HG03095 (cell line): ENCODE results near the gene EEFSEC.

ENCODE experiments used
- ATAC-seq: cut with Tn5 transposase; IDR thresholded peaks from one replicate; pipeline ENCODE4 v1.9.1; 2021; ENCODE audit warnings: moderate library complexity; ENCODE audit not compliant: unreplicated experiment

Gene EEFSEC

GRCh38 chr3:128381609-128382008 lies 228.3 kb downstream of the EEFSEC start:
- ATAC-seq: no peak

- ATAC-seq: no peak
Measured at GRCh38 chr3:128382221-128382807, 229.0 kb downstream of the EEFSEC start.

- ATAC-seq: no peak
Measured at GRCh38 chr3:128383316-128384235, 230.3 kb downstream of the EEFSEC start.

GRCh38 chr3:128385080-128385832 lies 232.0 kb downstream of the EEFSEC start:
- no peak for ATAC-seq

DNA sequence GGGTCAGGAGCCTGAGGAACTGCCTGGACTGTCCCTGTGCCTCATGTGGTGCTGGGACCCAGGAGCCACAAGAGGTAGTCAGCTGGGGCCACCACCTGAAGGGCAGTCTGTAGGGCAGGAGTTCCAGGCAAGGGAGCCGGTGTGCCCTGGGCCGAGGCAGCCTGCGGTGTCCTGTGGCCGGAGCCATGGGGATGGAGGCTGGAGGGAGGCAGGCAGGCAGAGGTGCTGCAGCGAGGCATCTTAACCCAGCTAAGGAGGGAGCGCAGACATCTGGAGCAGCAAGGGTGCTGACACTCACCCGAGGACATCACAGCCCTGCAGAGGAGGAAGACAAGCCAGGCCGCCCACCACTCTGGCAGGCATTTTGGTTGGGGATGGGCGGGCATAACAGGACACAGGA lies 235.7 kb downstream of the EEFSEC start:
- no peak for ATAC-seq

DNA sequence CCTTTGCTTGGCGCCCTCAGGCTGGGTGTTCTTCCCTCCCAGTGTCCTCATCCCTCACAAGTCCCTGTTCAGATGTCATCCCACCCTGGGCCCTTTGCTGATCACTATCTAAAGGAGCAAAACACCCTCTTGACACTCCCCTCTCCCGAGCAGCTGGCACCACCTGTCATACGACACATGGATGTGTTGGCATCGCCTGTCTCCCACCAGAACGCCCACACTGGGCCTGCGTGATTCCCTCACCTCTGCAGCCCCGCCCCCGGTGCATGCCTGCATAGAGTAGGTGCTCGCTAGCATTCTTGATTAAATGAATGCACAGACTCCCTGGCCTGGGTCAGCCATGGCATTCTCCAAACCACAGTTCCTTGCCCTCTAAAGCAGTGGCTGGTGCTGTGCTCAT lies 237.6 kb downstream of the EEFSEC start:
- no peak for ATAC-seq

DNA sequence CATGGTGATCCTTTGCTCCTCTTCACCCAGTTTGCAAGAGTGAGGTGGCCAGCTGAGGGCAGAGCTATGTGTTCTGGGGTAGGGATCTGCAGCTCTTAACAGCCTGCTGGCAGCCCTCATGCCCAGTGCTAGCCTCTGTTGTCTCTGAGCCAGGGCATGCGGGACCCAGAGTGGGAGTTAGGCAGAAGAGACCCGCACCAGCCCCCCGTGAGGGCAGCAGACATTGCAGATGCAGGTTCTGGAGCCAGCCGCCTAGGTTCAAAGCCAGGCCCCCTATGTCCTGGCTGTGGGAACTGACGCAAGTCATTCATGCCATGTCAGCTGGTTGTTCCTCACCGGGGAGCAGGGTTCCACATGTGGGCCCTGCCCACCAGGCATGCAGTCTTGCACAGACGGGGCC lies 238.7 kb downstream of the EEFSEC start:
- no peak for ATAC-seq

DNA sequence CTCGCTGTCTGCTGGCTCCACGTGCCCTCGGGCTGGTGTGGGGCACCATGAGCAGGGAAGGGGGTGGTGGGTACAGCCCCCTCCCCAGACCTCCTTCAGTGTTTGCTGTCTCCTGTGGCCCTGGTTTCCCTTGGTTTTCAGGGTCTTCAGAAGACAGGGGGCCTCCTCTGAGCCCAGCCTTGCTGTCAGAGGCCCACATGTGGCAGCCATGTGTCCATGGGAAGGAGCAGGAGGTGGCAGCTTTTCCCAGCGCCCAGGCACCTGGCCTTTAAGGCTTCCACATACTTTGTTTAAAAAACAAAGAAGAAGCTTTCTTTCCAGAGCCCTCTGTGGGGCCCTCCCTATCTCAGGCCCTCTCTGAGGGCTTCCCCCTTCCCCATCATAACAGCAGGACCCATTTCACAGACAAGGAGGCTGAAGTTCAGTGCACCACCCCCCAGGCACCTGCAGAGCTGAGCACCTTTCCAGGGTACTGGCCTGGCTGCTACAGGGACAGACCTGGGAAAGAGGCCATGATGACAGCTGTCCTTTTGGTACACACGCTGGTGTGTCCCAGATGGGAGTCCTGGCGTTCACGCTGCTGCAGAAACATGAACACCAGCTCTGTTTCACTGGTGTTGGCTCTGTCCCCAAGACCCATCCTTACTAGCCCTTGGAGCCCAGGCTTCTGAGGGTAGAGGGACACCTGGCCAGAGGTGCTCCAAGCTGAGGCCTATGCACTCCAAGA lies 239.7 kb downstream of the EEFSEC start:
- ATAC-seq: no peak

- ATAC-seq: no peak
Measured at GRCh38 chr3:128394033-128394432, 240.8 kb downstream of the EEFSEC start.

DNA sequence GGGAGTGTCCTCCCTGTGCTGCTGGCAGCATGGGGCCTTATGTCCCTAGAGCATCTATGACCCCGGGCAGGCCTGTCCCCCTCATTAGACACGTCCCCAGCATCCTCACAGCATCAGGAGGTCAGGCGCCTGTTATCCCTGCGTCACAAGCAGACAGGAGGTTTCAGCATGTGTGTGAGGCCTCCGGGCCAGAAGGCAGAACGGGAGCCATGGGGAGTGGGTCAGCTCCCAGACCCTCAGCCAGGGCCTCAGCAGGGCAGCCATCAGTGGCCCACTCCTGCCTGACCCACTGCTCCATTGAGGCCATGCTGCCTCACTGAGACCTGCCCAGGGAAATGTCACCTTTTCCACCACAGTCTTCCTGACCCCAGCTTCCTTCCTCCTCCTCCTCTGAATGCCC lies 241.8 kb downstream of the EEFSEC start:
- no peak for ATAC-seq

DNA sequence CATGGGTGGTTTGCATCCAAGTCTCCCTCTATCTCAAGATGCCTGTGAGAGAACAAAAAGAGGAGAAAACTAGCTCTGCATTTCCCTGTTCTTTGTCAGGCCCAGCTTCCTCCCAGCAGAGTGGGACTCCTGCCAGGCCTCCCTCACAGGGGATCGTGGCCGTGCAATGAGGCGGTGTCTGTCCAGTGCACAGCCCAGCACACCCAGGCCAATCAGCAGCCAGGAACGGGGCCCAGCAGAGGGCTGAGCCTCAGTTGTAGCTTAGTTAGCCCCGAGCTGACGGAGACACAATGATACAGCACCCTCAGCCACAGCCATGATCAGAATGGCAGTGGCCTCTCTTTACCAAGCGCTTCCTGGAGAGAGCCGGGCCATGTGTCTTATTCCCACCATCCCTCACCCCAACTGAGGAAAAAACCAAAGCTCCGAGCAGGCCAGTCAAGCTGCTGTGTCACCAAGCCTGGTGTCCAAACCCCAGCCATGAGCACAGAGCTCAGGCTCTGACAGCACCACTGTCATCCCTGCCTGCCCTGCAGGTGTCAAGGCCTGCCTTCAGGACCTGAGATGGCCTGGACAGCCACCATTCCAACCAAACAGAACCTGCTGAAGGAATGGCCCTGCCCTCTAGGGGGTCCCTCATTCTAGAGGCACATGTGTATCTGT lies 242.3 kb downstream of the EEFSEC start:
- no peak for ATAC-seq

DNA sequence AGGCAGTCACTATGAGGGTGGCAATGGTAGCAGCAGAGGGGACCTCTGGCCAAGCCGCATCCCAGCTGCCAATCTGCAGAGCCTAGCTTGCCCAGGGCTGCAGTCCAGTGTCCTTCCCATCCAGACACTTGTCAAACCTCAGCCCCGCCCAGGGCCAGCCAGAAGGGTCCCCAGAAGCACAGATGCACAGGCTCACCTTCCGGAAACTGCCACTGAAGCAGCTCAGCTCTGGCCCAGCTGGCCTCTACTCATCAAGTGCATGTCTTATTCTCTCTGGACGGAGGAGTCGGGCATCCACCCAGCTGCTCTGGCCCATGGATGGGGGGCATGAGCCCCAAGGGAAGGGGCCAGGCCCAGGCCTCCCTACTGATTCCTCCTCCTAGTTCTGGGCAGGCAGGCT lies 244.2 kb downstream of the EEFSEC start:
- ATAC-seq: no peak

DNA sequence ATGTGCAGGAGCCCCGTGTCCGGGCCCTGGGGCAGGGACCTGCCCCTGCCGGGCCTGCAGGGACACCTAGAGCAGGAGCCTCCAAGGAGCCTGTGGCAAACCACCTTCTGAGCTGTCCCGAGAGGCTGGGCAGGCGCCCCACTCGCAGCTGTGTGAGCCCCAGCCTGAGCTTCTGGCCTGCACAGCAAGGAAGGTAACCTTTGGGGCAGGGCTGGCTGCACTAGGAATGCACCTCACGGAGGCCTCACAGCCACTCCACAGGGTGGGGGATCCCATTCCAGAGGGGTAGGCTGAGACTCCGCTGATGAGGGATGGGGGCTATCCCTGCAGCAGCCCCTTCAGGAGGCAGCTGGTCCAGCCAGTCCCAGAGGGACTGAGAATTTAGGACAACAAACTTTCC lies 245.3 kb downstream of the EEFSEC start:
- no peak for ATAC-seq

- ATAC-seq: no peak
Measured at GRCh38 chr3:128399221-128399915, 246.1 kb downstream of the EEFSEC start.

DNA sequence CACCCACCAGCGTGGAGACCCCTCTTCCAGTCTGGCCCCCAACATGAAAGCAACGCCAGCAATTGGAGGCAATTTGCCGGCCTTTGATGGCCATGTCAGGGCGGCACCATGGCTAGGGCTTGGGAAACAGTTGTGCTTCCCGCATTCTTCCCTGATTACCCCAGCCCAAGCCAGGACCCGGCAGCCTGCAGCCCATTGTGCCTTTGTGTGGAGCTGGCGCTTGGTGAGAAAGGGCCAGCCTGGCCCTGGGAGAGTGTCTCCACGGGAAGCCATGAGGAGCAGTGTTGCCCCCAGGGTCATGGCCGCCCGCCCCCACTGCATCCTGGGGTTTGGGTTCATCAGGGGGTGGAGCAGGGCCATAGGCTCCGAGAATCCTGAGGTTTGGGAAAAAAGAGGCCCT lies 247.4 kb downstream of the EEFSEC start:
- no peak for ATAC-seq

DNA sequence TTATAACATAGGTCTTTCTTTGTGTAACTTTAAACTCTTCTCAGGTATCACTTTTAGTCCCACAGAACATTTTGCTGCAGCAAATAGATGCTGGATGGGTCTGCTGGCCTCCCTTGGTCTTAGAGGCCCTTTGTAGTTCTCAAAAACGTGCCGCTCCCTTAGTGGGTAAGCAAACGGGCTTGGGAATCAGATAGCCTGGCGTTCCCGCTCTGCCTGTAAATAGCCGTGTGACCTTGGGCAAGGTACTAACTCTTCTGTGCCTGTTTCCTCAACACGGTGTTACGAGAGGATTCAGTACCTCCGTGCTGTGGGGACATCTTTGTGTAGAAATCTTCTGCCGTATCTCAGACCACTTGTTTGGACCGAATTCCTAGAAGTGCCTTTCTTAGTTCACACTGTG lies 249.0 kb downstream of the EEFSEC start:
- ATAC-seq: no peak

DNA sequence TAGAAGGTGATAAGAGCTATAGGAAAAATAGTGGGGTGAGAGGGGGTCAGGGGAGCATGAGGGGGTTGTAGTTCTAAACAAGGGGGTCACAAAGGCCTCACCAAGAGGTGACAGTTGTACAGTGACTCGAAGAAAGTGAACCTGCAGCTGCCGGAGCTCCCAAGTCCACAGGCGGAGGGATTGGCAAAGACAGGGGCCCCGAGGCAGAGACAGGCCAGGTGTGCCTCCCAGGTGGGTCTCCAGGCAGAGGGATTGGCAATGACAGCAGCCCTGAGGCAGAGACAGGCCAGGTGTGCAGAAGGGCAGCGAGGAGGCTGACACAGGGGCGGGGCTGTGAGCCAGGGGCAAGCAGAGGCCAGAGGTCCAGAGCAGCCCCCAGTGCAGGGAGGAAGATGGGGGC lies 249.7 kb downstream of the EEFSEC start:
- no peak for ATAC-seq

GRCh38 chr3:128404276-128405068 lies 251.2 kb downstream of the EEFSEC start:
- no peak for ATAC-seq
